ENCODE results near the gene SMARCAD1.

DNA sequence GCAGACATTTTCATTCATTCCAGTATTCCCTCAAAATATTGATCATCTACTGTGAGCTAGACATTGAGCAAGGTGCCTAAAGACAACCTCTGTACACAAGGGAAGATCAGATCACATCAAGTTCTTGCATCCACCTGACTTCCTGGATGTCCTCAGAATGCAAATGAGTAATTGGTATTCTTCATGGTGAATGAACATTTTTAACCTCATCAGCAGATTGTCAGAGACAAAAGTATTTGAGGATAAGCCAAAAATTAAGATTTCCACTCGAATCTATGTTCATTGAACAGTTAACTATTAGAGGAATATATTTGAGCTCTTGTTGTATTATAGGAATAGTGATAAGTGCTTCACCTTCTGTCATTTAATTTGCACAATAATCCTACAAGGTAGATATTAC is 1.3 kb downstream of the SMARCAD1 start:
- TF ChIP-seq EZH2phosphoT487 (IDR thresholded peaks at IDR 0.05; ENCODE audit: insufficient read depth, low read depth) (no peak), EZH2 (IDR thresholded peaks at IDR 0.05; ENCODE audit: insufficient read depth, poor library complexity, severe bottlenecking) (no peak)
